ENCODE data around the gene TPI1. TPM values are rescaled to one million over a fixed set of nuclear protein-coding genes. Genes with fewer than 3 reads are reported as not detected.
"Not testable (repeated sequence)": the region's sequence is repeated elsewhere in the genome, so short reads cannot be mapped to it uniquely, and the experiment has no call there.

TPI1 gene
- total RNA-seq, 6 donors from 2014 or later, result 137 to 407 (median 309) TPM

DNA sequence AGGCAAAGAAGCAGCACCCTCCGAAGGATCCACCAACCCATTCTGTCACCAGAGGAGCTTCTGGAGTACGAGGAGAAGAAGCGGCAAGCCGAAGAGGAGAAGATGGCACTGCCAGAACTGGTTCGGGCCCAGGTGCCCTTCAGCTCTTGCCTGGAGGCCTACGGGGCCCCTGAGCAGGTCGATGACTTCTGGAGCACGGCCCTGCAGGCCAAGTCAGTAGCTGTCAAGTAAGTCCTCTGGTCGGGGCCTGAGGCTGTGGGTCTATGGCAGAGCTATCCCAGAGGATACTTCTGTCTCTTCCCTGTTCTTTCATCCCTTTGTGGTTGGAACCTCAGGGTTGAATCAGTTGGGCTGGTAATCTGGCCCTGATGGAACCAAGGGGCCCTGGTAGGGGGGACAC, 5.9 kb upstream of the TPI1 start:
- DNase-seq (no peak), ATAC-seq (ENCODE audit: low FRiP score in 2 of 2) (no peak)
- Histone ChIP-seq H3K36me3 (peaks cover 42 to 97% (median 82%) of the 10 kb centered on the region in 4 donors), H3K4me1 (peaks cover 0 to under 1% (median 0%) of the 10 kb centered on the region in 4 donors), H3K9me3 (no peaks in the 10 kb centered on the region), H3K4me3 (no peak overlapping the region), H3K27ac (no peak overlapping the region), H3K27me3 (no peaks in the 10 kb centered on the region)
- 88 to 97% methylated on average over 9 of the region's 9 CpGs for WGBS, 2 donors
- TF ChIP-seq EP300 (IDR thresholded peaks at IDR 0.05) (no peak), POLR2AphosphoS5 (IDR thresholded peaks at IDR 0.05) (no peak), POLR2A (IDR thresholded peaks at IDR 0.05) (no peak)
- TF ChIP-seq, protein P1, sequence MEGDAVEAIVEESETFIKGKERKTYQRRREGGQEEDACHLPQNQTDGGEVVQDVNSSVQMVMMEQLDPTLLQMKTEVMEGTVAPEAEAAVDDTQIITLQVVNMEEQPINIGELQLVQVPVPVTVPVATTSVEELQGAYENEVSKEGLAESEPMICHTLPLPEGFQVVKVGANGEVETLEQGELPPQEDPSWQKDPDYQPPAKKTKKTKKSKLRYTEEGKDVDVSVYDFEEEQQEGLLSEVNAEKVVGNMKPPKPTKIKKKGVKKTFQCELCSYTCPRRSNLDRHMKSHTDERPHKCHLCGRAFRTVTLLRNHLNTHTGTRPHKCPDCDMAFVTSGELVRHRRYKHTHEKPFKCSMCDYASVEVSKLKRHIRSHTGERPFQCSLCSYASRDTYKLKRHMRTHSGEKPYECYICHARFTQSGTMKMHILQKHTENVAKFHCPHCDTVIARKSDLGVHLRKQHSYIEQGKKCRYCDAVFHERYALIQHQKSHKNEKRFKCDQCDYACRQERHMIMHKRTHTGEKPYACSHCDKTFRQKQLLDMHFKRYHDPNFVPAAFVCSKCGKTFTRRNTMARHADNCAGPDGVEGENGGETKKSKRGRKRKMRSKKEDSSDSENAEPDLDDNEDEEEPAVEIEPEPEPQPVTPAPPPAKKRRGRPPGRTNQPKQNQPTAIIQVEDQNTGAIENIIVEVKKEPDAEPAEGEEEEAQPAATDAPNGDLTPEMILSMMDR (IDR thresholded peaks at IDR 0.05), result no peak

DNA sequence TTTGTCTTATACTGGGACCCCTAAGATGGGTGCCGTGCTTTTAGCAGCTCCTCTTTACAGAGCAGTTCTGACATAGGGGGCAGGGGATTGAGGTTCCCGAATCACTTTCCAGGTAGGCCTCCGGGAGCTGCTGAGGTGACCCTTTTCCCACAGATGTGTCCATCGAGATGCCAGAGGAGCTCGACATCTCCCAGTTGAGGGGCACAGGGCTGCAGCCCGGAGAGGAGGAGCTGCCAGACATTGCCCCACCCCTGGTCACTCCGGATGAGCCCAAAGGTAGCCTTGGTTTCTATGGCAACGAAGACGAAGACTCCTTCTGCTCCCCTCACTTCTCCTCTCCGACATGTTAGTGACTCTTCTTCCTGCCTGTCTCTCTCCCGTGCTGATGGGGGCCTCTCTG, 4.3 kb upstream of the TPI1 start:
- TF ChIP-seq EP300 (IDR thresholded peaks at IDR 0.05), result no peak
- TF ChIP-seq, protein P1 (IDR thresholded peaks at IDR 0.05), result no peak
- no peak for TF ChIP-seq POLR2A (IDR thresholded peaks at IDR 0.05)
- no peak for TF ChIP-seq POLR2AphosphoS5 (IDR thresholded peaks at IDR 0.05)
- Histone ChIP-seq H3K27ac (no peak overlapping the region), H3K27me3 (no peaks in the 10 kb centered on the region), H3K36me3 (peaks cover 35 to 81% (median 66%) of the 10 kb centered on the region in 4 donors), H3K9me3 (no peaks in the 10 kb centered on the region), H3K4me1 (peaks cover 6 to 10% (median 7%) of the 10 kb centered on the region in 4 donors), H3K4me3 (no peak overlapping the region)
- no peak for ATAC-seq (ENCODE audit: low FRiP score in 2 of 2)
- DNase-seq, result no peak
- WGBS, 2 donors, result 91 to 95% methylated on average over 9 to 10 of the region's 11 CpGs

DNA sequence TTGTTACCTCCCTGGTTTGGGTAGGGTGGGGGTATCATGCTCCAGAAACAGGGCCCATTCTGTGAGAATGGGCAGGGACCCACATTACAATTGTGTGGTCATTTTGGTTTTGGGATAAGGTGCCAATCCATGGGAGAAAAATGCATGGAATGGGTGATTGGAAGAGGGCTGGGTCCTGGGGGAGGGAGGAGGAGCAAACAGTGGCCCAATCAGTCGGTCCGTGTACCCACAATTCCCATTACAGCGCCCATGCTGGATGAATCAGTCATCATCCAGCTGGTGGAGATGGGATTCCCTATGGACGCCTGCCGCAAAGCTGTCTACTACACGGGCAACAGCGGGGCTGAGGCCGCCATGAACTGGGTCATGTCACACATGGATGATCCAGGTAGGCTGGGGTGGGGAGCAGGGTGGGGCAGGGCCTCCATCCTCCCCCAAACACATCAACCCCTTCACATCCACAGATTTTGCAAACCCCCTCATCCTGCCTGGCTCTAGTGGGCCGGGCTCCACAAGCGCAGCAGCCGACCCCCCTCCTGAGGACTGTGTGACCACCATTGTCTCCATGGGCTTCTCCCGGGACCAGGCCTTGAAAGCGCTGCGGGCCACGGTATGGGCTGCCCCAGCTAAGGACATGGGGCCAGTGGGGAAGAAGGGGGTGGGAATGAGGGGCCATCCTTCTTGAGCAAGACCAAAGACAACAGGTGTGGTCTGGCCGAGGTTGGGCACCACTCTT, 3.6 kb upstream of the TPI1 start:
- no peaks in the 10 kb centered on the region for H3K9me3 ChIP-seq
- no peak overlapping the region for H3K27ac ChIP-seq
- H3K4me3 ChIP-seq, result no peak overlapping the region
- peaks cover 28 to 73% (median 59%) of the 10 kb centered on the region in 4 donors for H3K36me3 ChIP-seq
- ATAC-seq (ENCODE audit: low FRiP score in 2 of 2) (no peak), DNase-seq (no peak)
- WGBS, 2 donors, result 94 to 95% methylated on average over 10 to 16 of the region's 16 CpGs
- TF ChIP-seq, protein P1 (IDR thresholded peaks at IDR 0.05), result no peak
- TF ChIP-seq EP300 (IDR thresholded peaks at IDR 0.05) (no peak), POLR2A (IDR thresholded peaks at IDR 0.05) (no peak), POLR2AphosphoS5 (IDR thresholded peaks at IDR 0.05) (no peak)
- H3K27me3 ChIP-seq, result no peaks in the 10 kb centered on the region
- peaks cover 12 to 17% (median 13%) of the 10 kb centered on the region in 4 donors for H3K4me1 ChIP-seq

DNA sequence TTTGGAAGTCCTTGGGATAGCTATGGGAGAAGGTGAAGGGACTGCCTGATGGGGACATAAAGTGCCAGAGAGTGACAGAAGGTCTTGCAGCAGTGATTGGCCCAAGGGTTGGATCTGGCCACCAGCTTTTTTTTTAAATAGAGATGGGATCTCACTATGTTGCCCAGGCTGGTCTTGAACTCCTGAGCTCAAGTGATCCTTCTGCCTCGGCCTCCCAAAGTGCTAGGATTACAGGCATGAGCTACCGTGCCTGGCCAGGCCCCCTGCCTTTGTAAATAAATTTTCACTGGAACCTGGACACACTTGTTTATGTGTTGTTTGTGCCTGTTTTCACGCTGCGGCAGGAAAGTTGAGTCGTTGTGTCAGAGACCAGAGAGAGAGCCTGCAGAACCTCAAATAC, 2.0 kb upstream of the TPI1 start:
- WGBS, 2 donors, result 86 to 96% methylated on average over 5 of the region's 5 CpGs
- Histone ChIP-seq H3K4me1 (peaks cover 25 to 33% (median 27%) of the 10 kb centered on the region in 4 donors), H3K36me3 (peaks cover 23 to 70% (median 50%) of the 10 kb centered on the region in 4 donors)
- H3K27me3 ChIP-seq; H3K9me3 ChIP-seq; H3K27ac ChIP-seq; DNase-seq; ATAC-seq (ENCODE audit: low FRiP score in 2 of 2); H3K4me3 ChIP-seq: not testable (repeated sequence)

DNA sequence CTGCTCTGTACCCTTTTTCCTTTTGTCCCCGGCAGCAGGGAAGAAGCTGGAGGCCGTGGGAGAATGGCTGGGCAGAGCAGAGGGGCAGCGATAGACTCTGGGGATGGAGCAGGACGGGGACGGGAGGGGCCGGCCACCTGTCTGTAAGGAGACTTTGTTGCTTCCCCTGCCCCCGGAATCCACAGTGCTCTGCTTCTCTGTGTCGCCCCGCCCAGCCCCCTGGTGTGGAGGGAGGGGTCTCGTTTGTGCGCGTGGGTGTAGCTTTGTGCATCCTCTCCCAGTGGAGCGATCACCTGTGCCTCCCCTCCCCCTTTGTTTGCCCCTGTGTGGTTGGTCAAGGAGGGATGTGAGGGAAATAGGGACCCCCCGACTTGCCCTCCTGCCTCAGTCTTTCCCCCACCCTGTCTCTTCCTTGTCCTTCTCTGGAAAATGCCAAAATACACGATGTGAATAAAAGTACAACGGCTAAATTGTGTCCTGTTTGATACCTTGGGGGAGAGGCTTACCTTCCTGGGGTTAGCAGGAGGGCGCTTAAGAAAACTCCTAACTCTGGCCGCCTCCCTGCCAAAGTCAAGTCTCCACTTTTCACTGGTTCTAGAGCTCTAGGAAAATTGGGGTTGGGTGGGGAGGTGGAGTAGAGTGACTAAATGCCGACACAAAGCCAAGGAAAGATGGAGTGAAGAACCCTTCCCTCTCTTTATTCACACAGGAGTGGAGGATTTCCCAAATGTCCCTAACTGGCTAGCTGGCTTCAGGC, 990 bp upstream of the TPI1 start:
- H3K36me3 ChIP-seq, result peaks cover 17 to 70% (median 46%) of the 10 kb centered on the region in 4 donors
- H3K4me3 ChIP-seq, result peak overlapping the region in 3 of 4 donors; percentile 93 to 100 (median 99)
- TF ChIP-seq POLR2AphosphoS5 (IDR thresholded peaks at IDR 0.05) (no peak), POLR2A (IDR thresholded peaks at IDR 0.05) (no peak), EP300 (IDR thresholded peaks at IDR 0.05) (no peak)
- TF ChIP-seq, protein P1 (IDR thresholded peaks at IDR 0.05), result no peak
- H3K4me1 ChIP-seq, result peaks cover 33 to 43% (median 37%) of the 10 kb centered on the region in 4 donors
- no peak for ATAC-seq (ENCODE audit: low FRiP score in 2 of 2)
- H3K27ac ChIP-seq, result peak overlapping the region; percentile 93 to 97 (median 96)
- H3K9me3 ChIP-seq, result no peaks in the 10 kb centered on the region
- DNase-seq, result peak in 1 of 2 donors; percentile 62
- H3K27me3 ChIP-seq, result no peaks in the 10 kb centered on the region
- 79 to 85% methylated on average over 18 to 19 of the region's 19 CpGs for WGBS, 2 donors
